Astrocyte (in vitro differentiated cells and primary cell): ENCODE results near the gene FRMD3. TPM values are rescaled to one million over a fixed set of nuclear protein-coding genes. Genes with fewer than 3 reads are reported as not detected.

Experiments
- DNase-seq: peaks from one replicate; pipeline ENCODE4 v3.0.0-alpha.2; 2010; ENCODE audit warnings: low read depth
- FAIRE-seq: peaks from 2 replicates; lab custom pipeline; 2011; peaks lifted over from hg19 to GRCh38; lab: Jason Lieb, UNC
- H2AFZ ChIP-seq: 2 replicates; pipeline ENCODE4 v1.6.0; 2012; ENCODE audit warnings: low read depth, low read length, inconsistent platforms
- H3K27ac ChIP-seq: 2 replicates; pipeline ENCODE4 v1.5.1; 2011; ENCODE audit warnings: low read depth, low read length, inconsistent platforms
- H3K27me3 ChIP-seq: 2 replicates; pipeline ENCODE4 v1.6.0; 2011; ENCODE audit warnings: low read length, inconsistent platforms; ENCODE audit not compliant: insufficient read depth
- H3K36me3 ChIP-seq: 2 replicates; pipeline ENCODE4 v1.5.1; 2011; ENCODE audit warnings: low read length, inconsistent platforms; ENCODE audit not compliant: insufficient read depth
- H3K4me1 ChIP-seq: 2 replicates; pipeline ENCODE4 v1.5.1; 2011; ENCODE audit warnings: low read length, inconsistent platforms; ENCODE audit not compliant: insufficient read depth
- H3K4me2 ChIP-seq: 2 replicates; pipeline ENCODE4 v1.6.0; 2012; ENCODE audit warnings: low read length, inconsistent platforms
- H3K4me3 ChIP-seq: 2 replicates; pipeline ENCODE4 v1.5.1; 2011; ENCODE audit warnings: low read depth, mild to moderate bottlenecking, low read length, inconsistent platforms; ENCODE audit not compliant: insufficient read depth
- H3K79me2 ChIP-seq: 2 replicates; pipeline ENCODE4 v1.6.0; 2012; ENCODE audit warnings: mild to moderate bottlenecking, low read length, inconsistent platforms; ENCODE audit not compliant: insufficient read depth
- H3K9ac ChIP-seq: 2 replicates; pipeline ENCODE4 v1.6.0; 2012; ENCODE audit warnings: mild to moderate bottlenecking, low read length, inconsistent platforms
- H3K9me3 ChIP-seq: 2 replicates; pipeline ENCODE4 v1.5.1; 2012; ENCODE audit warnings: low read depth, mild to moderate bottlenecking, low read length, inconsistent platforms; ENCODE audit not compliant: insufficient read depth
- H4K20me1 ChIP-seq: 2 replicates; pipeline ENCODE4 v1.6.0; 2012; ENCODE audit warnings: low read length, inconsistent platforms; ENCODE audit not compliant: insufficient read depth
- H3K27ac Mint-ChIP-seq: one replicate; pipeline ENCODE4 v1.8.0; 2021; ENCODE audit warnings: mild to moderate bottlenecking, mixed read lengths; ENCODE audit not compliant: unreplicated experiment
- H3K27me3 Mint-ChIP-seq: one replicate; pipeline ENCODE4 v1.8.0; 2021; ENCODE audit warnings: low read depth, mixed read lengths; ENCODE audit not compliant: unreplicated experiment
- H3K36me3 Mint-ChIP-seq: one replicate; pipeline ENCODE4 v1.8.0; 2021; ENCODE audit warnings: low read depth, mixed read lengths; ENCODE audit not compliant: unreplicated experiment
- H3K4me1 Mint-ChIP-seq: one replicate; pipeline ENCODE4 v1.8.0; 2021; ENCODE audit warnings: low read depth, mixed read lengths; ENCODE audit not compliant: unreplicated experiment
- H3K4me3 Mint-ChIP-seq: one replicate; pipeline ENCODE4 v1.8.0; 2021; ENCODE audit warnings: mild to moderate bottlenecking, moderate library complexity, mixed read lengths; ENCODE audit not compliant: unreplicated experiment
- H3K9me3 Mint-ChIP-seq: one replicate; pipeline ENCODE4 v1.8.0; 2021; ENCODE audit warnings: mild to moderate bottlenecking, mixed read lengths; ENCODE audit not compliant: unreplicated experiment
- CTCF ChIP-seq: IDR thresholded peaks from 2 replicates; pipeline ENCODE4 v1.5.1; 2011; ENCODE audit warnings: low read depth, mild to moderate bottlenecking, inconsistent platforms, low read length, moderate library complexity; ENCODE audit not compliant: insufficient read depth
- EZH2 ChIP-seq: IDR thresholded peaks from 2 replicates; pipeline ENCODE4 v1.6.1; 2012; ENCODE audit warnings: mild to moderate bottlenecking, low read length, inconsistent platforms; ENCODE audit not compliant: insufficient read depth
- total RNA-seq: library from RNA; stranded (reverse); gene quantifications from 2 replicates; pipeline ENCODE4 v1.2.1, GENCODE V29; 2021

FRMD3 gene
- total RNA-seq, 1 donor from 2014 or later, result 0.39 TPM

- H3K4me1 ChIP-seq, result no peaks in the 10 kb centered on the region
- DNase-seq (no peak), FAIRE-seq (no peak)
- H4K20me1 ChIP-seq, result no peaks in the 10 kb centered on the region
- no peak overlapping the region for H3K4me2 ChIP-seq
- H3K27ac ChIP-seq, result no peak overlapping the region
- no peaks in the 10 kb centered on the region for H3K9me3 Mint-ChIP-seq
- peaks cover 2% of the 10 kb centered on the region for H3K27me3 Mint-ChIP-seq
- H3K9me3 ChIP-seq, result no peaks in the 10 kb centered on the region
- no peaks in the 10 kb centered on the region for H3K79me2 ChIP-seq
- H3K4me3 Mint-ChIP-seq, result no peak overlapping the region
- H3K4me3 ChIP-seq, result no peak overlapping the region
- H3K27ac Mint-ChIP-seq, result no peak overlapping the region
- no peak for TF ChIP-seq CTCF
- no peak for TF ChIP-seq EZH2
- no peaks in the 10 kb centered on the region for H3K36me3 ChIP-seq
- H3K27me3 ChIP-seq, result no peaks in the 10 kb centered on the region
- no peak overlapping the region for H2AFZ ChIP-seq
- H3K9ac ChIP-seq, result no peak overlapping the region
- H3K4me1 Mint-ChIP-seq, result no peaks in the 10 kb centered on the region
- H3K36me3 Mint-ChIP-seq, result no peaks in the 10 kb centered on the region
Measured at GRCh38 chr9:83346655-83347420, 191.4 kb downstream of the FRMD3 start.

- no peak for FAIRE-seq
- H3K79me2 ChIP-seq, result no peaks in the 10 kb centered on the region
- H3K27ac Mint-ChIP-seq, result no peak overlapping the region
- H4K20me1 ChIP-seq, result no peaks in the 10 kb centered on the region
- no peak overlapping the region for H3K9ac ChIP-seq
- H3K4me2 ChIP-seq, result no peak overlapping the region
- H3K27me3 ChIP-seq, result no peaks in the 10 kb centered on the region
- H3K4me3 Mint-ChIP-seq, result no peak overlapping the region
- no peaks in the 10 kb centered on the region for H3K4me1 Mint-ChIP-seq
- peaks cover 2% of the 10 kb centered on the region for H3K27me3 Mint-ChIP-seq
- no peak overlapping the region for H3K4me3 ChIP-seq
- H3K27ac ChIP-seq, result no peak overlapping the region
- no peak for TF ChIP-seq EZH2
- TF ChIP-seq CTCF, result no peak
- no peak overlapping the region for H2AFZ ChIP-seq
- no peaks in the 10 kb centered on the region for H3K36me3 ChIP-seq
- H3K9me3 Mint-ChIP-seq, result no peaks in the 10 kb centered on the region
- no peaks in the 10 kb centered on the region for H3K4me1 ChIP-seq
- H3K9me3 ChIP-seq, result no peaks in the 10 kb centered on the region
- no peak for DNase-seq
- no peaks in the 10 kb centered on the region for H3K36me3 Mint-ChIP-seq
Measured at GRCh38 chr9:83343366-83343999, 194.7 kb downstream of the FRMD3 start.

- Histone ChIP-seq H3K27ac (no peak overlapping the region), H4K20me1 (no peaks in the 10 kb centered on the region), H3K4me2 (no peak overlapping the region), H2AFZ (no peak overlapping the region), H3K9ac (no peak overlapping the region), H3K4me3 (no peak overlapping the region), H3K9me3 (no peaks in the 10 kb centered on the region), H3K27me3 (no peaks in the 10 kb centered on the region), H3K36me3 (no peaks in the 10 kb centered on the region), H3K4me1 (no peaks in the 10 kb centered on the region), H3K79me2 (no peaks in the 10 kb centered on the region)
- Mint-ChIP-seq H3K9me3 (no peaks in the 10 kb centered on the region), H3K27me3 (peaks cover 2% of the 10 kb centered on the region), H3K27ac (no peak overlapping the region), H3K4me3 (no peak overlapping the region), H3K4me1 (no peaks in the 10 kb centered on the region), H3K36me3 (no peaks in the 10 kb centered on the region)
- no peak for FAIRE-seq
- no peak for DNase-seq
- TF ChIP-seq CTCF (no peak), EZH2 (no peak)
Measured at GRCh38 chr9:83342731-83343130, 195.5 kb downstream of the FRMD3 start.
